ENCODE measurements around the gene SRRM3.
"Not testable (repeated sequence)": the region's sequence is repeated elsewhere in the genome, so short reads cannot be mapped to it uniquely, and the experiment has no call there.

SRRM3 gene

GRCh38 chr7:76231583-76231982, 29.9 kb downstream of the SRRM3 start:
- no peak for DNase-seq

GRCh38 chr7:76232698-76233097, 31.0 kb downstream of the SRRM3 start:
- no peak for DNase-seq

GRCh38 chr7:76233538-76234281, 32.0 kb downstream of the SRRM3 start:
- DNase-seq = no peak

DNA sequence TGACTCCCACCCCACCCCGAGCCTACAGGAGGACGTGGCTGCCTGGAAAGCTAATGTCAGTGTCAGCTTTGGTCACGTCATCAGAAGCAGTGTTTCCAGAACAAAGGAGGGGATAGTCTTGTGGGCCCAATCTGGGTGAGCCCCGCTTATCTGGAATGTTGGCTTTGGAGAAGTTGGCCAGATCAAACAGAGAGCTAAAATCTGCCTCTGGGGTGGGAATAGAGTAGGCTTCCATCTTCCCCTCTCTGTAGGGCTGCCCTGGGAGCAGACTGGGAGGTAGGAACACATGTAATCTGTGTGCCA, 32.5 kb downstream of the SRRM3 start:
- DNase-seq = no peak

DNA sequence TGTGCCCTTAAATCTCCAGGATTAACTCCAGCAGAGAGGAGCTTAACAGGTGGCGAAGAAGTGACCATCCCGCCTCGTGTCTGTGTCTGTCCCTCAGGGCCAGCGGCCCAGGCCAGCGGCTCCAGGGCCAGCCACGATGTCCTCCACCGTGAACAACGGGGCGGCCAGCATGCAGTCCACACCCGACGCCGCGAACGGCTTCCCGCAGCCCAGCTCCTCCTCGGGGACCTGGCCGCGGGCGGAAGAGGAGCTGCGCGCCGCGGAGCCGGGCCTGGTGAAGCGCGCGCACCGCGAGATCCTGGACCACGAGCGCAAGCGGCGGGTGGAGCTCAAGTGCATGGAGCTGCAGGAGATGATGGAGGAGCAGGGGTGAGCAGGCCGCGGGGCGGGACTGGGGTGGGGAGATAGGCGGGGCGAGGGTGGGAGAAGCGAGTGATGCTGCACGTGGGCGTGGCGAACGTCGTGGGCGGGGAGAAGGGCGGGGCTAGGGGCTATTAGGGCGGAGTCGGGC, 33.3 kb downstream of the SRRM3 start:
- DNase-seq = peak; percentile 63

GRCh38 chr7:76236224-76236623, 34.5 kb downstream of the SRRM3 start:
- no peak for DNase-seq

DNA sequence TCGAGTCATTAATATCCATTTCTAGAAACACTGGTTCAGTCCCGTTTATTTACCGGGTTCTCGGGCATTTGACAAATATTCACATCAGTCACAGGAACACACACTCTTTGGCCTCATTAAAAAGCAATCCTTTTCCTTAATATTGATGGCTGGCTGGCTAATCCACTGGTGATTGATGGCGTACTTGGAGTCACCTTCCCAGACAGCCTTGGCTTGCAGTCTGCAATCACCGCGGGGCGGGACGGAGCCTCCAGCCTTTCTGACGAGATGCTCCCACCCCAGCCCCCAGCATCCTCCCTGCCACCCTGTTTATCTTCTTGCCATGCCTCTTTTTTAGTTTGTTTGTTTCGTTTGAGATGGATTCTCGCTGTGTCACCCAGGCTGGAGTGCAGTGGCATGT, 36.6 kb downstream of the SRRM3 start:
- DNase-seq = no peak

GRCh38 chr7:76241141-76241540, 39.4 kb downstream of the SRRM3 start:
- DNase-seq = no peak

GRCh38 chr7:76242517-76243063, 40.9 kb downstream of the SRRM3 start:
- DNase-seq = not testable (repeated sequence)

DNA sequence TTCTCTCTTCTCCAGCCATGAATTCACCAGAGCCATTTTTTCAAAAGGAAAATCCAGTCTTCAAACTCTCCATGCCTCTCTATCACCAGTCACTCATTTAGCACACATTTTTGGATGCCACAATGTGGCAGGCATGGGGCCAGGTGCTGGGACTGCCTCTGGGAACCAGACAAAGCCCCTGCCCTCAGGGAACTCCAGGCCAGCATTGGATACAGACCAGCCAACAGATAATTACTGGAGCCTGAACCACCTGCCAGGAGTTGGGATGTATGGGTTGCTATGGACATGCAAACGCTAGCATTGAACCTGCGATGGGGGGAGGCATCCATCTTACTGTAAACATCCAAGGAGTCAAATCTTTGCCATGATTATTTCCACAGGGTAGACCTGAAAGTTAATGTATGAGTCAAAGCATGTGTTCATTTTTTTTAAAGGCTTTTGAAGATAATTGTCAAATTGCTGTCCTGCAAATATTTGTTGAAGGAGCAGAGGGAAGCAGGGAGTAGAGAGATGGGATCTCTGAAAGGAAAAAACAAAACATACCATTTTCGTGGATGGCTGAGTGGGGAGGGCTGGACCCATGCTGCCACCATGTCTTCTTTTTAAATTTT, 43.2 kb downstream of the SRRM3 start:
- DNase-seq = no peak

DNA sequence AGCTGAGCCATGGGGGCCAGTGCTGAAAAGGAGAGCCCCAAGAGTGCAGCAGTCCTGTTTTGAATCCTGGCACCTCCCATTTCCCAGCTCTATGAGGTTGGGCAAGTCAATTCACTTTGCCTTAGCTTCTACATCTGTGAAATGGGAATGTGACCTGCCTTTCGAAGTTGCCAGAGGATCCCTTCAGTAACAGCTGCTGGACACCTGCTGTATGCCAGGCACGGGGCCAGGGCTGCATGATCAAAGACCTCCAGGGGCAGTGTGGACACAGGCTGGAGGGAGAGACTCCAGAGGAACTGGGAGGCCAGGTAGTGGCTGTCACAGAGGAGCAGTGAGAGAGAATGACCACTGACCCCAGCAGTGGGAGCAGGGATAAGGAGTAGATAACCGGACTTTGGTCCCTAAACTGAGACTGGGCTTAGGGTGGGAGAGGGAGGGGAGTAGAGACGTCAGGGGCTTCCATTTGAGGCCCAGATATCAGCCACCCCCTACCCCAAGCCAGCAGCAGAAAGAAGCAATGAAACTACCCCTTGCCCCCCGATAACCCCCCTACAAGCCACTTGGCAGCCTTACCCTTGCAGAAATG, 45.2 kb downstream of the SRRM3 start:
- DNase-seq = no peak

DNA sequence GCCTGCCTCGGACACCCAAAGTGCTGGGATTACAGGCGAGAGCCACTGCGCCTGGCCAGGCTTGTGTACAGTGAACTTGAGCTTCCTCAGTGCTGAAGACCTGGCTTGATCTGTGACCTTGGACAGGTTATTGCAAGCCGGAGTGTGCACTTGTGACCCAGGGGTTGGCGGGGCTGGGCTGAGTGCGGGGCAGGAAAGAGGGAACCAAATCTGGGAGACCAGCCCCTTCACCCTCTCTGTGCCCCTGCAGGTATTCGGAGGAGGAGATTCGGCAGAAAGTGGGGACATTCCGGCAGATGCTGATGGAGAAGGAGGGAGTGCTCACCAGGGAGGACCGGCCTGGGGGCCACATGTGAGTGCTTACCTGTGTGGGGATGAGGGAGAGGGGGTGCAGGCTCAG, 46.2 kb downstream of the SRRM3 start:
- no peak for DNase-seq

DNA sequence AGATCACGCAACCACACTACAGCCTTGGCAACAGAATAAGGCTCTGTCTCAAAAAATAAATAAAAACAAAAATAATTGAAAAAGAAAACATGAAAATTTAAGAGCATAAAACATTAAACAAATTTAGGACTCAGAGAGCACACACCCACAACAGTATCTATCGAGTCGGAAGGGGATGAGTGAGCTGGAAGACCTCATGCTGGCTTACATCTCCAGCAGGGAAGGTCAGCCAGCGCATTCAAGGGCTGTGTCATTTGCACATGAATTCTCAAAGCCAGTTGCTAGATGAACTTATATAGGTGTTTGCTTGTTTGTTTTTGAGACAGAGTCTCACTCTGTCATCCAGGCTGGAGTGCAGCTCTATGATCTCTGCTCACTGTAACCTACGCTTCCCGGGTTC, 50.3 kb downstream of the SRRM3 start:
- no peak for DNase-seq

DNA sequence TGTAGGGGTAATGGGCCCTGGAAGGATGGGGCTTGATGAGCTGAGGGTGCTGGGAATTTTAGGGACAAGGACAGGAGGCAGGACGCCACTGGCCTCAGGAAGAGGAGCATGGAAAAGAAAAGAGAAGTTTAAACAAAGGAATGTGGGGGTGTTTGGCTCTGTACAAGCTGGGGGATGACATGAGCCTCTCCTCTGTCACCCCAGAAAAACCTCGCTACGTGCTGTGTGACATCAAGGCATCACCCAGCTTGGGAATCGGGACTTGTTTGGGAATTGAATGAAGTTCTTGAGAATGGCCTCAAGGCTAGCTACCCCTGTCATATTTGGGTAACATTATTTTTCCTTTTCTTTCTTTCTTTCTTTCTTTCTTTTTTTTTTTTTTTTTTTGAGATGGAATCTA, 53.1 kb downstream of the SRRM3 start:
- DNase-seq = no peak

DNA sequence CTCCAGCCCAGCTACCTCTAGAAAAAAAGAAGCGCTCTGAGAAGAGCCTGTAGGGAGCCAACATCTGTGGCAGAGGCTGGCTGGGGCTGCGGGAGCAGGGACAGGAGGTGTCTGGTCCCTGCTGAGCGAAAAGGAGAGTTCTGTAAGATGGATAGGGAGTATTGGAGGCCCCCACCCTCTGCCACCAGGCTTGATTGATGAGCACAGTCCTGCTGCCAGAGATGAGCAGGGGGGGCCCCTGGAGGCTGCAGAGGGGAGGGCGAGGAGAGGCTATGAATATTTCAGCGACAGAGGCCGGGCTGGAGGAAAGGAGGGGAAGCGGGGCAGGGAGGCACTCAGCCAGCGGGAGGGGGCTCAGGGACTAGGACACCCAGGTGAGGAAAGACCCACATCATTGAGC, 56.3 kb downstream of the SRRM3 start:
- DNase-seq = no peak

GRCh38 chr7:76259124-76260093, 57.7 kb downstream of the SRRM3 start:
- no peak for DNase-seq

DNA sequence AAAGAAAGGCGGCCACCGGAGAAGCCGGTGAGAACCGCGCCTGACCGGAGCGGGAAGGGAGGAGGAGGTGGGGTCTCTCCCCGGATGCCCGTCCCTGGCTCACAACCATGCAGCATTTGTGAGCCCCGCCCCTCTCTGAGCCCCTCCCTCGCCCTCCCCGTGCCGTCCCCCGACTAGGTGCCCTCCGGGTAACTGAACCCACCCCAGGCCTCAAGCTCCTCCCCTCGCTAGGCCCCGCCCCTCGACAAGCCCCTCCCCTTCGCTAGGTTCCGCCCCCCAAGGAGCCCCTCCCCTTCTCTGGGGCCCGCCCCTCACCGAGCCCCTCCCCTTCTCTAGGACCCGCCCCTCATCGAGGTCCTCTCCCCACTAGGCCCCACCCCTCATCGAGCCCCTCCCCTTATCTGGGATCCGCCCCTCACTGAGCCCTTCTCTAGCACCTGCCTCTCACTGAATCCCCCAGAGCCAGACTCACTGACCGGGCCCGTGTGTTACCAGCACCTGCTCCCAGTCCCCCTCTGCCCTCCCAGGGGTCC, 58.5 kb downstream of the SRRM3 start:
- DNase-seq = peak; percentile 65

GRCh38 chr7:76261329-76261728, 59.6 kb downstream of the SRRM3 start:
- DNase-seq = no peak

DNA sequence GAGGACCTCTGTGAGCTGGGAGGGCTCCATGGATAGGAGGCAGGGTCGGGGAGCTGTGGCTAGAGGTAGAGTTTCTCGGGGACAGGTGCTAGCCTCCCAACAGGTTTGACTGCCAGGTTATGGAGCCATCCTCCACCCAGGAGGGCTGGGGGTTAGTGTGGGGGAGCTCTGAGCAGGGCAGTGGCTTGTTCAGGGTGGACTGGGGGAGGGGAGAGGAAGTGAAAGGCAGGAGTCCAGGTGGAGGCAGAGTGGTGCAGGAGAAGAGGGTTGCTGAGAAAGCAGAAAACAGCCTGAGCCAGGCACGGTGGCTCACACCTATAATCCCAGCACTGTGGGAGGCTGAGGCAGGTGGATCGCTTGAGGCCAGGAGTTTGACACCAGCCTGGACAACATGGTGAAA, 60.2 kb downstream of the SRRM3 start:
- no peak for DNase-seq

- DNase-seq = no peak
Observed at GRCh38 chr7:76262683-76263402, 61.1 kb downstream of the SRRM3 start.

- no peak for DNase-seq
Observed at GRCh38 chr7:76265299-76265698, 63.6 kb downstream of the SRRM3 start.
